MM.1S (cell line): Measurements from ENCODE around the gene ATP8B1.
"Not testable (repeated sequence)": the region's sequence is repeated elsewhere in the genome, so short reads cannot be mapped to it uniquely, and the experiment has no call there.

Source experiments
- DNase-seq: peaks from one replicate; pipeline ENCODE4 v3.0.0-alpha.2; 2015
- H2AFZ ChIP-seq: fragments of 300-600 bp; sonication (generic); 2 replicates; pipeline ENCODE4 v1.6.0; 2016; ENCODE audit warnings: antibody characterized with exemption, low read length
- H3F3A ChIP-seq: fragments of 300-600 bp; sonication (generic); 2 replicates; pipeline ENCODE4 v1.6.1; 2016; ENCODE audit warnings: mild to moderate bottlenecking, antibody characterized with exemption, low read length, moderate library complexity, mixed read lengths; ENCODE audit not compliant: insufficient read depth
- H3K27ac ChIP-seq: fragments of 300-600 bp; sonication (generic); 2 replicates; pipeline ENCODE4 v1.5.1; 2016; ENCODE audit warnings: mild to moderate bottlenecking, low read length
- H3K27me3 ChIP-seq: fragments of 300-600 bp; sonication (generic); replicated peaks from 2 replicates; pipeline ENCODE4 v1.6.0; 2016; ENCODE audit warnings: low read length; ENCODE audit not compliant: insufficient read depth
- H3K36me3 ChIP-seq: fragments of 300-600 bp; sonication (generic); replicated peaks from 2 replicates; pipeline ENCODE4 v1.6.1; 2016; ENCODE audit warnings: mild to moderate bottlenecking, low read length, mixed read lengths; ENCODE audit not compliant: insufficient read depth
- H3K4me1 ChIP-seq: fragments of 300-600 bp; sonication (generic); 2 replicates; pipeline ENCODE4 v1.6.1; 2016; ENCODE audit warnings: low read length, mixed read lengths
- H3K4me2 ChIP-seq: fragments of 300-600 bp; sonication (generic); 2 replicates; pipeline ENCODE4 v1.6.0; 2016; ENCODE audit warnings: low read depth, low read length
- H3K4me3 ChIP-seq: fragments of 300-600 bp; sonication (generic); 2 replicates; pipeline ENCODE4 v1.5.1; 2016; ENCODE audit warnings: low read length, mixed read lengths
- H3K79me2 ChIP-seq: fragments of 300-600 bp; sonication (generic); 2 replicates; pipeline ENCODE4 v1.6.1; 2016; ENCODE audit warnings: mixed run types, low read length, mixed read lengths
- H3K9ac ChIP-seq: fragments of 300-600 bp; sonication (generic); 2 replicates; pipeline ENCODE4 v1.6.1; 2016; ENCODE audit warnings: low read length, mixed read lengths
- H3K9me2 ChIP-seq: fragments of 300-600 bp; sonication (generic); replicated peaks from 2 replicates; pipeline ENCODE4 v1.6.1; 2016; ENCODE audit warnings: mild to moderate bottlenecking, low read length, mixed read lengths; ENCODE audit not compliant: insufficient read depth
- H3K9me3 ChIP-seq: fragments of 300-600 bp; sonication (generic); replicated peaks from 2 replicates; pipeline ENCODE4 v1.6.1; 2016; ENCODE audit warnings: mild to moderate bottlenecking, low read length, mixed read lengths; ENCODE audit not compliant: insufficient read depth
- H4K20me1 ChIP-seq: fragments of 300-600 bp; sonication (generic); 2 replicates; pipeline ENCODE4 v1.6.1; 2016; ENCODE audit warnings: mild to moderate bottlenecking, low read length, moderate library complexity, mixed read lengths; ENCODE audit not compliant: insufficient read depth
- EZH2 ChIP-seq: fragments of 300-600 bp; sonication (generic); optimal IDR thresholded peaks from 2 replicates; pipeline ENCODE3; 2017; ENCODE audit warnings: low read depth, mild to moderate bottlenecking, antibody characterized with exemption, low read length, mixed read lengths
- EZH2phosphoT487 ChIP-seq: fragments of 300-600 bp; sonication (generic); IDR thresholded peaks from 2 replicates; pipeline ENCODE4 v1.6.1; 2018; ENCODE audit warnings: antibody characterized with exemption, low read length
- TF ChIP-seq, protein P1 (sequence below): fragments of 300-600 bp; sonication (generic); IDR thresholded peaks from 2 replicates; pipeline ENCODE4 v1.5.1; 2016; ENCODE audit warnings: antibody characterized with exemption, low read length, mixed read lengths

The ATP8B1 gene

DNA sequence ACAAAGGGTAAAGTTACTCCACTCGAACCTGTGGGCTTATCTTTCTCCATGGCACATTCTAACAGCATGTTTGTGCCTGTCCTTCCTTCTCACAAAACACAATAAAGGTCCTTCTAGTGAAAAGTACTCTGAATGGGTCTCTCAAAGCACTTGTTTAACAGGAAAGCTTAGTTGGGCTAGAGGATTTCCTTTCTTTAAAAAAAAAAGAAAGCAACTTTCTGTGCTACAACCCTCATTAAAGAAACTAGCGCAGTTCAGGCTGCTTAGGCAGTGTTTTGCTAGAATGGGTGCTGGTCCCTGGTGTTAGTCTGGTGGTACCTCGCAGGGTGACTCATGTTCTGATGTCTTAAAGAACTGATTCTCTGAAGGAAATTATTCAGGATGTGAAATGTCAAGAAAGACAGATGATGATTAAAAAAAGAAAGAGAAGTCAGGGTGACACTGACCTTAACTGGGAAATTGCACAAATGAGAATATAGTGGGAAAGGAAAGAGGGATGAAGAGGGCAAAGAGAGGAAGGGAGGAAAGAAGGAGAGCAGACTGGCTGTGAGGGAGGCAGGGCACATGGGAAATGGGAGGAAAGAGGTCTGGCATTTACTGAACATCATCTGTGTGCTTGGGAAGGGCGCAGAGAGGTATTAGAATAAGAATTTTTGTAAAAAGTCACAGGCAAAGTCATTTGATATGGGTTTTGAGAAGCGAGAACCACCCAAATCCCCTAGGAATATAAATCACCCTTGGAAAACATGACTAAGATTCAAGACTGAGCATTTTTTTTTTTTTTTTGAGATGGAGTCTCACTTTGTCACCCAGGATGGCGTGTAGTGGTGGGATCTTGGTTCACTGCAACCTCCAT lies 74.9 kb downstream of the ATP8B1 start:
- Histone ChIP-seq H2AFZ (no peak overlapping the region), H3K4me1 (no peaks in the 10 kb centered on the region), H3K36me3 (no peaks in the 10 kb centered on the region), H3K9ac (no peak overlapping the region), H4K20me1 (no peaks in the 10 kb centered on the region), H3K9me2 (no peaks in the 10 kb centered on the region), H3K4me2 (no peak overlapping the region), H3K79me2 (no peaks in the 10 kb centered on the region), H3K9me3 (no peaks in the 10 kb centered on the region), H3K4me3 (no peak overlapping the region), H3K27me3 (no peaks in the 10 kb centered on the region), H3F3A (no peaks in the 10 kb centered on the region), H3K27ac (no peak overlapping the region)
- TF ChIP-seq EZH2 (no peak), EZH2phosphoT487 (no peak)
- TF ChIP-seq, protein P1, sequence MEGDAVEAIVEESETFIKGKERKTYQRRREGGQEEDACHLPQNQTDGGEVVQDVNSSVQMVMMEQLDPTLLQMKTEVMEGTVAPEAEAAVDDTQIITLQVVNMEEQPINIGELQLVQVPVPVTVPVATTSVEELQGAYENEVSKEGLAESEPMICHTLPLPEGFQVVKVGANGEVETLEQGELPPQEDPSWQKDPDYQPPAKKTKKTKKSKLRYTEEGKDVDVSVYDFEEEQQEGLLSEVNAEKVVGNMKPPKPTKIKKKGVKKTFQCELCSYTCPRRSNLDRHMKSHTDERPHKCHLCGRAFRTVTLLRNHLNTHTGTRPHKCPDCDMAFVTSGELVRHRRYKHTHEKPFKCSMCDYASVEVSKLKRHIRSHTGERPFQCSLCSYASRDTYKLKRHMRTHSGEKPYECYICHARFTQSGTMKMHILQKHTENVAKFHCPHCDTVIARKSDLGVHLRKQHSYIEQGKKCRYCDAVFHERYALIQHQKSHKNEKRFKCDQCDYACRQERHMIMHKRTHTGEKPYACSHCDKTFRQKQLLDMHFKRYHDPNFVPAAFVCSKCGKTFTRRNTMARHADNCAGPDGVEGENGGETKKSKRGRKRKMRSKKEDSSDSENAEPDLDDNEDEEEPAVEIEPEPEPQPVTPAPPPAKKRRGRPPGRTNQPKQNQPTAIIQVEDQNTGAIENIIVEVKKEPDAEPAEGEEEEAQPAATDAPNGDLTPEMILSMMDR = no peak
- no peak for DNase-seq

GRCh38 chr18:57719211-57719935 lies 83.7 kb downstream of the ATP8B1 start:
- not testable (repeated sequence) for H3K36me3 ChIP-seq, H3K4me1 ChIP-seq, H2AFZ ChIP-seq, H3K9ac ChIP-seq, DNase-seq, H3K27ac ChIP-seq, H3K9me3 ChIP-seq, H3K4me3 ChIP-seq, H4K20me1 ChIP-seq, H3F3A ChIP-seq, H3K9me2 ChIP-seq, H3K79me2 ChIP-seq, H3K4me2 ChIP-seq, H3K27me3 ChIP-seq

DNA sequence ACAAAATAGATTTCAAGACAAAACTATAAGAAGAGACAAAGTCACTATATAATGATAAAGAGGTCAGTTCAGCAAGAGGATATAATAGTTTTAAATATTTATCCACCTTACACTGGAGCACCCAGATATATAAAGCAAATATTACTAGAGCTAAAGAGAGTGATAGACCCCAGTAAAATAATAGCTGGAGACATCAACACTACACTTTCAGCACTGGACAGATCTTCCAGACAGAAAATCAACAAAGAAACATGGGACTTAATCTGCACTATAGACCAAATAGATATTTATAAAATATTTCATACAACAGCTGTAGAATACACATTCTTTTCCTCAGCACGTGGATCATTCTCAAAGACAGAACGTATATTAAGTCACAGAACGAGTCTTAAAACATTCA lies 86.6 kb downstream of the ATP8B1 start:
- no peaks in the 10 kb centered on the region for H4K20me1 ChIP-seq
- H3F3A ChIP-seq = no peaks in the 10 kb centered on the region
- H3K9ac ChIP-seq = no peak overlapping the region
- H3K4me3 ChIP-seq = no peak overlapping the region
- H3K4me2 ChIP-seq = no peak overlapping the region
- H3K9me2 ChIP-seq = no peaks in the 10 kb centered on the region
- H2AFZ ChIP-seq = no peak overlapping the region
- H3K36me3 ChIP-seq = no peaks in the 10 kb centered on the region
- H3K27ac ChIP-seq = no peak overlapping the region
- no peak for TF ChIP-seq EZH2
- TF ChIP-seq, protein P1 = no peak
- no peak for TF ChIP-seq EZH2phosphoT487
- no peak for DNase-seq
- no peaks in the 10 kb centered on the region for H3K9me3 ChIP-seq
- H3K27me3 ChIP-seq = no peaks in the 10 kb centered on the region
- H3K4me1 ChIP-seq = no peaks in the 10 kb centered on the region
- no peaks in the 10 kb centered on the region for H3K79me2 ChIP-seq

DNA sequence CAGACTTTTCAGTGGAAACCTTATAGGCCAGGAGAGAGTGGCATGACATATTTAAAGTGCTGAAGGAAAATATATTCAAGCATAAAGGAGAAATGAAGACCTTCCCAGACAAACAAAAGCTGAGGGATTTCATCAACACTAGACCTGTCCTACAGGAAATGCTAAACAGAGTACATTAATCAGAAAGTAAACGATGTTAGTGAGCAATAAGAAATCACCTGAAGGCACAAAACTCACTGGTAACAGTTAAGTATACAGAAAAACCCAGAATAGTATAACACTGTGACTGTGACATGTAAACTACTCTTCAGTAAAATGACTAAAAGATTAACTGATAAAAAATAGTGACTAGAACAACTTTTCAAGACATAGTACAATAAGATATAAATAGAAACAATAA lies 87.4 kb downstream of the ATP8B1 start:
- DNase-seq = no peak
- no peaks in the 10 kb centered on the region for H3K9me3 ChIP-seq
- no peaks in the 10 kb centered on the region for H3K36me3 ChIP-seq
- no peak overlapping the region for H2AFZ ChIP-seq
- H4K20me1 ChIP-seq = no peaks in the 10 kb centered on the region
- no peaks in the 10 kb centered on the region for H3K79me2 ChIP-seq
- H3K4me3 ChIP-seq = no peak overlapping the region
- no peaks in the 10 kb centered on the region for H3K4me1 ChIP-seq
- no peaks in the 10 kb centered on the region for H3F3A ChIP-seq
- TF ChIP-seq EZH2 = no peak
- TF ChIP-seq EZH2phosphoT487 = no peak
- TF ChIP-seq, protein P1 = no peak
- no peaks in the 10 kb centered on the region for H3K9me2 ChIP-seq
- H3K9ac ChIP-seq = no peak overlapping the region
- H3K27ac ChIP-seq = no peak overlapping the region
- H3K27me3 ChIP-seq = no peaks in the 10 kb centered on the region
- H3K4me2 ChIP-seq = no peak overlapping the region
